Astrocyte (in vitro differentiated cells and primary cell): ENCODE results near the gene CTR9. TPM values are rescaled to one million over a fixed set of nuclear protein-coding genes. Genes with fewer than 3 reads are reported as not detected.

Experiments
- DNase-seq: peaks from one replicate; pipeline ENCODE4 v3.0.0-alpha.2; 2010; ENCODE audit warnings: low read depth
- FAIRE-seq: peaks from 2 replicates; lab custom pipeline; 2011; peaks lifted over from hg19 to GRCh38; lab: Jason Lieb, UNC
- H2AFZ ChIP-seq: 2 replicates; pipeline ENCODE4 v1.6.0; 2012; ENCODE audit warnings: low read depth, low read length, inconsistent platforms
- H3K27ac ChIP-seq: 2 replicates; pipeline ENCODE4 v1.5.1; 2011; ENCODE audit warnings: low read depth, low read length, inconsistent platforms
- H3K27me3 ChIP-seq: 2 replicates; pipeline ENCODE4 v1.6.0; 2011; ENCODE audit warnings: low read length, inconsistent platforms; ENCODE audit not compliant: insufficient read depth
- H3K36me3 ChIP-seq: 2 replicates; pipeline ENCODE4 v1.5.1; 2011; ENCODE audit warnings: low read length, inconsistent platforms; ENCODE audit not compliant: insufficient read depth
- H3K4me1 ChIP-seq: 2 replicates; pipeline ENCODE4 v1.5.1; 2011; ENCODE audit warnings: low read length, inconsistent platforms; ENCODE audit not compliant: insufficient read depth
- H3K4me2 ChIP-seq: 2 replicates; pipeline ENCODE4 v1.6.0; 2012; ENCODE audit warnings: low read length, inconsistent platforms
- H3K4me3 ChIP-seq: 2 replicates; pipeline ENCODE4 v1.5.1; 2011; ENCODE audit warnings: low read depth, mild to moderate bottlenecking, low read length, inconsistent platforms; ENCODE audit not compliant: insufficient read depth
- H3K79me2 ChIP-seq: 2 replicates; pipeline ENCODE4 v1.6.0; 2012; ENCODE audit warnings: mild to moderate bottlenecking, low read length, inconsistent platforms; ENCODE audit not compliant: insufficient read depth
- H3K9ac ChIP-seq: 2 replicates; pipeline ENCODE4 v1.6.0; 2012; ENCODE audit warnings: mild to moderate bottlenecking, low read length, inconsistent platforms
- H3K9me3 ChIP-seq: 2 replicates; pipeline ENCODE4 v1.5.1; 2012; ENCODE audit warnings: low read depth, mild to moderate bottlenecking, low read length, inconsistent platforms; ENCODE audit not compliant: insufficient read depth
- H4K20me1 ChIP-seq: 2 replicates; pipeline ENCODE4 v1.6.0; 2012; ENCODE audit warnings: low read length, inconsistent platforms; ENCODE audit not compliant: insufficient read depth
- H3K27ac Mint-ChIP-seq: one replicate; pipeline ENCODE4 v1.8.0; 2021; ENCODE audit warnings: mild to moderate bottlenecking, mixed read lengths; ENCODE audit not compliant: unreplicated experiment
- H3K27me3 Mint-ChIP-seq: one replicate; pipeline ENCODE4 v1.8.0; 2021; ENCODE audit warnings: low read depth, mixed read lengths; ENCODE audit not compliant: unreplicated experiment
- H3K36me3 Mint-ChIP-seq: one replicate; pipeline ENCODE4 v1.8.0; 2021; ENCODE audit warnings: low read depth, mixed read lengths; ENCODE audit not compliant: unreplicated experiment
- H3K4me1 Mint-ChIP-seq: one replicate; pipeline ENCODE4 v1.8.0; 2021; ENCODE audit warnings: low read depth, mixed read lengths; ENCODE audit not compliant: unreplicated experiment
- H3K4me3 Mint-ChIP-seq: one replicate; pipeline ENCODE4 v1.8.0; 2021; ENCODE audit warnings: mild to moderate bottlenecking, moderate library complexity, mixed read lengths; ENCODE audit not compliant: unreplicated experiment
- H3K9me3 Mint-ChIP-seq: one replicate; pipeline ENCODE4 v1.8.0; 2021; ENCODE audit warnings: mild to moderate bottlenecking, mixed read lengths; ENCODE audit not compliant: unreplicated experiment
- EZH2 ChIP-seq: IDR thresholded peaks from 2 replicates; pipeline ENCODE4 v1.6.1; 2012; ENCODE audit warnings: mild to moderate bottlenecking, low read length, inconsistent platforms; ENCODE audit not compliant: insufficient read depth
- total RNA-seq: library from RNA; stranded (reverse); gene quantifications from 2 replicates; pipeline ENCODE4 v1.2.1, GENCODE V29; 2021
- TF ChIP-seq, protein P1 (sequence below): IDR thresholded peaks from 2 replicates; pipeline ENCODE4 v1.5.1; 2011; ENCODE audit warnings: low read depth, mild to moderate bottlenecking, inconsistent platforms, low read length, moderate library complexity; ENCODE audit not compliant: insufficient read depth

The CTR9 gene
- total RNA-seq, 1 donor from 2014 or later = 29.3 TPM

DNA sequence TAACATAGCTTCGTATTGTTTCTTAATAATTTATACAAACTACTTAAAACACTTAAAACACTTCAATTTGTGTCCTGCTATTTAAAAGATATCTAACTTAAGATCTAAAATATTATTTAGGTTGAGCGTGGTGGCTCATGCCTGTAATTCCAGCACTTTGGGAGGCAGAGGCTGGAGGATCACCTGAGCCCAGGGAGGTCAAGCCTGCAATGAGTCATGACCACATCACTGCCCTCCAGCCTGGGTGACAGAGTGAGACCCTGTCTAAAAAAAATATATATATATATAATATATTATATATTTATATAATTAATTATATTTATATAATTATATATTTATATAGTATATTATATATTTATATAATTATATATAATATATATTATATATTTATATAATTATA, 4.2 kb upstream of the CTR9 start:
- H3K9me3 Mint-ChIP-seq = no peaks in the 10 kb centered on the region
- no peak overlapping the region for H3K4me3 ChIP-seq
- peaks cover 4% of the 10 kb centered on the region for H4K20me1 ChIP-seq
- no peak overlapping the region for H3K4me3 Mint-ChIP-seq
- H3K36me3 ChIP-seq = no peaks in the 10 kb centered on the region
- H3K27ac ChIP-seq = no peak overlapping the region
- H3K27ac Mint-ChIP-seq = no peak overlapping the region
- H3K4me1 ChIP-seq = peaks cover 2% of the 10 kb centered on the region
- H3K79me2 ChIP-seq = peaks cover 8% of the 10 kb centered on the region
- H3K4me2 ChIP-seq = no peak overlapping the region
- no peak overlapping the region for H3K9ac ChIP-seq
- no peaks in the 10 kb centered on the region for H3K27me3 Mint-ChIP-seq
- TF ChIP-seq, protein P1, sequence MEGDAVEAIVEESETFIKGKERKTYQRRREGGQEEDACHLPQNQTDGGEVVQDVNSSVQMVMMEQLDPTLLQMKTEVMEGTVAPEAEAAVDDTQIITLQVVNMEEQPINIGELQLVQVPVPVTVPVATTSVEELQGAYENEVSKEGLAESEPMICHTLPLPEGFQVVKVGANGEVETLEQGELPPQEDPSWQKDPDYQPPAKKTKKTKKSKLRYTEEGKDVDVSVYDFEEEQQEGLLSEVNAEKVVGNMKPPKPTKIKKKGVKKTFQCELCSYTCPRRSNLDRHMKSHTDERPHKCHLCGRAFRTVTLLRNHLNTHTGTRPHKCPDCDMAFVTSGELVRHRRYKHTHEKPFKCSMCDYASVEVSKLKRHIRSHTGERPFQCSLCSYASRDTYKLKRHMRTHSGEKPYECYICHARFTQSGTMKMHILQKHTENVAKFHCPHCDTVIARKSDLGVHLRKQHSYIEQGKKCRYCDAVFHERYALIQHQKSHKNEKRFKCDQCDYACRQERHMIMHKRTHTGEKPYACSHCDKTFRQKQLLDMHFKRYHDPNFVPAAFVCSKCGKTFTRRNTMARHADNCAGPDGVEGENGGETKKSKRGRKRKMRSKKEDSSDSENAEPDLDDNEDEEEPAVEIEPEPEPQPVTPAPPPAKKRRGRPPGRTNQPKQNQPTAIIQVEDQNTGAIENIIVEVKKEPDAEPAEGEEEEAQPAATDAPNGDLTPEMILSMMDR = no peak
- TF ChIP-seq EZH2 = no peak
- no peak overlapping the region for H2AFZ ChIP-seq
- no peak for FAIRE-seq
- DNase-seq = no peak
- H3K4me1 Mint-ChIP-seq = peaks cover 5% of the 10 kb centered on the region
- no peaks in the 10 kb centered on the region for H3K9me3 ChIP-seq
- H3K36me3 Mint-ChIP-seq = no peaks in the 10 kb centered on the region
- H3K27me3 ChIP-seq = no peaks in the 10 kb centered on the region

DNA sequence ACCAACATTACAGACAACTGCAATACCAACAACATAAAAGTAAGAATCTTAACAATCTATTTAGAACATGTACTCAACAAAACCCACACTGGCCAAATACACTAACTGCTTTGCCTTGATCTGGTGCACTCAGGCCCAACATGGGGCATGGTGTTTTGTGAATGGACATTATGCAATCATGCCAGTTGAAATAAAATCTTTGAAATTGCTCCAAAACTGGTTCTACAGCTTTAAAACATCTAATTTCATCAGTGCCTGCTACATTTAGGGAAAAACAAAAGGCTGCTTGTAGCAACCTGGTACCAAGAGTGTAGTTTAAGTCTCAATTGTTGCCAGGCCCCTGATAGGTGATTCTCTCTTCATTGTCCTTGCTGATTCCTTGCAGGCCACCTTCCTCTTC, 3.3 kb upstream of the CTR9 start:
- H3K27ac Mint-ChIP-seq = no peak overlapping the region
- DNase-seq (no peak), FAIRE-seq (no peak)
- Histone ChIP-seq H3K4me3 (no peak overlapping the region), H4K20me1 (peaks cover 13% of the 10 kb centered on the region), H3K27ac (no peak overlapping the region), H2AFZ (no peak overlapping the region), H3K4me2 (no peak overlapping the region), H3K4me1 (peaks cover 8% of the 10 kb centered on the region), H3K79me2 (peaks cover 17% of the 10 kb centered on the region), H3K27me3 (no peaks in the 10 kb centered on the region), H3K9me3 (no peaks in the 10 kb centered on the region), H3K9ac (no peak overlapping the region), H3K36me3 (no peaks in the 10 kb centered on the region)
- H3K4me1 Mint-ChIP-seq = peaks cover 3% of the 10 kb centered on the region
- TF ChIP-seq, protein P1 = no peak
- TF ChIP-seq EZH2 = no peak
- no peaks in the 10 kb centered on the region for H3K27me3 Mint-ChIP-seq
- no peaks in the 10 kb centered on the region for H3K9me3 Mint-ChIP-seq
- H3K4me3 Mint-ChIP-seq = no peak overlapping the region
- no peaks in the 10 kb centered on the region for H3K36me3 Mint-ChIP-seq

DNA sequence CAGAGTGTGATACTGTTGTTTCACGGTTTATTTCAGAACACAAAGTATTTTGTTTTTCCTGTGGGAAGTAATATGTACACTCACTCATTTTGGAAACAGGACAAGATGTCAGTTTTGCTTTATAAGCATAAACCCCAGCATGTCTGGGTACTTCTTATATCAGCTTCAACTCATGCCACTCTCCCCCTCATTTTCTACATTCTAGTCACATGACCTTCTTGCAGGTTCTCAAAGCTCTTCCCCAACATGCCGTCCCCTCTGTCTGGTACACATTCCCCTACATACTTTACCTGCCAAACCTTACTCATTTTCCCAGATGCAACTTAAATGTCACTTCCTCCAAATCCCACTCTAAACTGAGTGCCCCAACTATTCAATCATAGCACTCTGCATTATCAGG, 1.6 kb upstream of the CTR9 start:
- FAIRE-seq (no peak), DNase-seq (no peak)
- Histone ChIP-seq H3K79me2 (peaks cover 27% of the 10 kb centered on the region), H2AFZ (no peak overlapping the region), H3K4me3 (no peak overlapping the region), H3K4me1 (peaks cover 8% of the 10 kb centered on the region), H3K9ac (no peak overlapping the region), H3K9me3 (no peaks in the 10 kb centered on the region), H3K27ac (no peak overlapping the region), H4K20me1 (peaks cover 13% of the 10 kb centered on the region), H3K4me2 (no peak overlapping the region), H3K27me3 (no peaks in the 10 kb centered on the region), H3K36me3 (peaks cover 6% of the 10 kb centered on the region)
- no peak for TF ChIP-seq EZH2
- TF ChIP-seq, protein P1 = no peak
- H3K36me3 Mint-ChIP-seq = no peaks in the 10 kb centered on the region
- H3K4me3 Mint-ChIP-seq = peak overlapping the region; percentile 25
- H3K27ac Mint-ChIP-seq = no peak overlapping the region
- no peaks in the 10 kb centered on the region for H3K27me3 Mint-ChIP-seq
- H3K9me3 Mint-ChIP-seq = no peaks in the 10 kb centered on the region
- peaks cover 2% of the 10 kb centered on the region for H3K4me1 Mint-ChIP-seq
